ENCODE measurements around the gene CELA2B.
"Not testable (repeated sequence)": the region's sequence is repeated elsewhere in the genome, so short reads cannot be mapped to it uniquely, and the experiment has no call there.

CELA2B gene

DNA sequence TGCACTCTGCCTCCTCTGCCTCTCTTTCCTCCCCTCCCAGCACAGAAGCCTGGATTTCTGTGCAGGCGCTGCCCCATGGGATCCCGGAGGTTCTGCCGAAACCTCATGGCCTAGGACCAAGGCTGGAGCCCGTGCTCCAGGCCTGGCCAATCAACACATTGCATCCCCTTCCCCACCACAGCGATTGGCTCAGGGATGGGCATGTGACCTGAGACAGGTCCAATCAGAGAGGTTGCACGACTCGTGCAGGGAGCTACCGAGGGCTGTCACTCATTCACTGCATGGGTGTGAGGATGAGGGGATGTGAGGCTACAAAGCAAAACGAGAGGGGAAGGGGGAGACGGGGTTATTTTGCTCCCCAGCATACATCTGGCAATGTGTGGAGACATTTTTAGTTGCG, 3.3 kb upstream of the CELA2B start:
- Histone ChIP-seq H3K4me1 (ENCODE audit: insufficient read depth, low read length) (no peaks in the 10 kb centered on the region), H3K27me3 (ENCODE audit: control insufficient read depth in 1 of 2, insufficient read depth in 2 of 2, low read length in 2 of 2) (no peaks in the 10 kb centered on the region), H3K27ac (ENCODE audit: low read depth, low read length) (no peak overlapping the region), H3K9ac (ENCODE audit: low read length) (no peak overlapping the region), H3K36me3 (ENCODE audit: insufficient read depth, low read length) (no peaks in the 10 kb centered on the region), H3K9me3 (ENCODE audit: low read length) (no peaks in the 10 kb centered on the region), H3K4me3 (ENCODE audit: low read depth in 1 of 2, low read length in 2 of 2) (no peak overlapping the region)

DNA sequence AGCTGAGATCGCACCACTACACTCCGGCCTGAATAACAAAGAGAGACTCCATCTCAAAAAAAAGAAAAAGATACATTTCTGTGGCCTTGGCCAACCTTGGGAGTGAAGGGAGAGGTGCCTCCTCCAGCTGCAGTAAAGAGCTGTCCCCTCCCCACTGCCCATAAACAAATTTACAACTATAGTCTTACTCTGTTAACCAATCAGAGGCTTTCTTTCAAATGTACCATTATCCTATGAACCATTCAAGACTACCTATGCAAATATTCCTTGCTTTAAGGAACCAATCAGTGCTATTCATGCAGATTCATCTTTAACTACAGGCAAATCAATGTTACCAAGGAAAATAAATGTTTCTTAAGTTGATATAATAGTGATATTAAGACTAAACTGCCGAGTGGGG, 1.0 kb downstream of the CELA2B start:
- Histone ChIP-seq H3K9me3 (ENCODE audit: low read length) (no peaks in the 10 kb centered on the region), H3K4me1 (ENCODE audit: insufficient read depth, low read length) (no peaks in the 10 kb centered on the region), H3K27me3 (ENCODE audit: control insufficient read depth in 1 of 2, insufficient read depth in 2 of 2, low read length in 2 of 2) (no peaks in the 10 kb centered on the region), H3K4me3 (ENCODE audit: low read depth in 1 of 2, low read length in 2 of 2) (no peak overlapping the region), H3K27ac (ENCODE audit: low read depth, low read length) (no peak overlapping the region), H3K36me3 (ENCODE audit: insufficient read depth, low read length) (no peaks in the 10 kb centered on the region), H3K9ac (ENCODE audit: low read length) (no peak overlapping the region)

DNA sequence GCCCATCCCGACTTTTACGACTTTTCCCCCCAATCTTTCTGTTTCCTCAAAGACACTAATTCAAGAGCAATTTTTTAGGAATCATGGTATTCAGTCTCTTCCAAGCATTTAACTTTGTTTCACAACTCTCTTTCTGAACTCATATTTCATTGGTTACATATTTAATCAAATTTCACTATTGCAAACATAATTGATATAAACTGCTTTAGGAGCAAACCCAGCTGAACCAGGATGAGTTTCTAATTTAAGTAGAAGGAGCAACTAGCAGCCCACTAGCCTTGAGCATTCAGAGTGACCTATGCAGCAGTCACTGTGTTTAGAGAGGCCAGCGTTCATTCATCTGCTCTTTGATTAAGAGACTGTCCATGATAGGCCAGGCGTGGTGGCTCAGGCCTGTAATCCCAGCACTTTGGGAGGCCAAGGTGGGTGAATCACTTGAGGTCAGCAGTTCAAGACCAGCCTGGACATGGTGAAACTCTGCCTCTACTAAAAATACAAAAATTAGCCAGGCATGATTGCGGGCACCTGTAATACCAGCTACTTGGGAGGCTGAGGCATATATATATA, 1.8 kb downstream of the CELA2B start:
- no peaks in the 10 kb centered on the region for H3K4me1 ChIP-seq (ENCODE audit: insufficient read depth, low read length)
- H3K36me3 ChIP-seq (ENCODE audit: insufficient read depth, low read length), result no peaks in the 10 kb centered on the region
- no peaks in the 10 kb centered on the region for H3K9me3 ChIP-seq (ENCODE audit: low read length)
- no peaks in the 10 kb centered on the region for H3K27me3 ChIP-seq (ENCODE audit: control insufficient read depth in 1 of 2, insufficient read depth in 2 of 2, low read length in 2 of 2)
- H3K9ac ChIP-seq (ENCODE audit: low read length), result no peak overlapping the region
- no peak overlapping the region for H3K27ac ChIP-seq (ENCODE audit: low read depth, low read length)
- no peak overlapping the region for H3K4me3 ChIP-seq (ENCODE audit: low read depth in 1 of 2, low read length in 2 of 2)

DNA sequence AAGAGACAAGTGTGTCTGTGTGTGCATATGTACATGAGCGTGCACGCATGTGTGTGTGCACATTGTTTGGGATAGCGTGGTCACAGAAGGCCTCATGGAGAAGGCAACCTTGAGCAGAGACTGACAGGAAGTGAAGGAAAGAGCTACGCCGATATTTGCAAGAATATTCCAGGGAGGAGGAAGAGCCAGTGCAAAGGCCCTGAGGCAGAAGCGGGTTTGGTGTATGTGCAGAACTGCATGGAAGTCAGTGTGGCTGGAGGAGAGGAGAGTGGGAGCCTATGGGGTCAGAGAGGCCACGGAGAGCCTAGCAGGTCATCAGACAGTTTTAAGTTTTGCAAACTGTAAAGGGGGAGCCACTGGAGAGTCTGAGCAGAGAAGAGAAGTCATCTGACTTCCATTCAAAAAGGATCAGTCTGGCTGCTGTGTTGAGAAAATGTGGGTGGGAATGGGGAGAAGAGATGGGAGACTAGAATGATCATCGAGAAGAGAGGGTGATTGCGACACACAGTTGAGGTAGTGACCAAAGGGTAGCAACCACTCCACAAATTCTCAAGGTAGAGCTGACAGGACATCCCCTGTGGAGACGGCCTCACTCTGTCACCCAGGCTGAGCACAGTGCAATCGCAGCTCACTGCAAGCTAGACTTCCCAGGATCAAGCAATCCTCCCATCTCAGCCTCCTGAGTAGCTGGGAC, 3.9 kb downstream of the CELA2B start:
- H3K36me3 ChIP-seq (ENCODE audit: insufficient read depth, low read length), result no peaks in the 10 kb centered on the region
- H3K9me3 ChIP-seq (ENCODE audit: low read length), result no peaks in the 10 kb centered on the region
- no peak overlapping the region for H3K27ac ChIP-seq (ENCODE audit: low read depth, low read length)
- no peak overlapping the region for H3K4me3 ChIP-seq (ENCODE audit: low read depth in 1 of 2, low read length in 2 of 2)
- H3K4me1 ChIP-seq (ENCODE audit: insufficient read depth, low read length), result no peaks in the 10 kb centered on the region
- H3K9ac ChIP-seq (ENCODE audit: low read length), result no peak overlapping the region
- H3K27me3 ChIP-seq (ENCODE audit: control insufficient read depth in 1 of 2, insufficient read depth in 2 of 2, low read length in 2 of 2), result no peaks in the 10 kb centered on the region

- not testable (repeated sequence) for H3K4me3 ChIP-seq (ENCODE audit: low read depth in 1 of 2, low read length in 2 of 2); H3K27ac ChIP-seq (ENCODE audit: low read depth, low read length); H3K4me1 ChIP-seq (ENCODE audit: insufficient read depth, low read length); H3K9me3 ChIP-seq (ENCODE audit: low read length); H3K9ac ChIP-seq (ENCODE audit: low read length); H3K27me3 ChIP-seq (ENCODE audit: control insufficient read depth in 1 of 2, insufficient read depth in 2 of 2, low read length in 2 of 2); H3K36me3 ChIP-seq (ENCODE audit: insufficient read depth, low read length)
These were observed 6.6 kb downstream of the CELA2B start for GRCh38 chr1:15482455-15482854.

- not testable (repeated sequence) for H3K27ac ChIP-seq (ENCODE audit: low read depth, low read length); H3K27me3 ChIP-seq (ENCODE audit: control insufficient read depth in 1 of 2, insufficient read depth in 2 of 2, low read length in 2 of 2); H3K9me3 ChIP-seq (ENCODE audit: low read length); H3K4me3 ChIP-seq (ENCODE audit: low read depth in 1 of 2, low read length in 2 of 2); H3K9ac ChIP-seq (ENCODE audit: low read length); H3K36me3 ChIP-seq (ENCODE audit: insufficient read depth, low read length); H3K4me1 ChIP-seq (ENCODE audit: insufficient read depth, low read length)
These were observed 7.2 kb downstream of the CELA2B start for GRCh38 chr1:15482983-15483543.

- Histone ChIP-seq H3K4me1 (ENCODE audit: insufficient read depth, low read length) (no peaks in the 10 kb centered on the region), H3K36me3 (ENCODE audit: insufficient read depth, low read length) (no peaks in the 10 kb centered on the region), H3K9ac (ENCODE audit: low read length) (no peak overlapping the region), H3K27ac (ENCODE audit: low read depth, low read length) (no peak overlapping the region), H3K9me3 (ENCODE audit: low read length) (no peaks in the 10 kb centered on the region), H3K27me3 (ENCODE audit: control insufficient read depth in 1 of 2, insufficient read depth in 2 of 2, low read length in 2 of 2) (no peaks in the 10 kb centered on the region), H3K4me3 (ENCODE audit: low read depth in 1 of 2, low read length in 2 of 2) (no peak overlapping the region)
These were observed 8.1 kb downstream of the CELA2B start for GRCh38 chr1:15483971-15484370.

DNA sequence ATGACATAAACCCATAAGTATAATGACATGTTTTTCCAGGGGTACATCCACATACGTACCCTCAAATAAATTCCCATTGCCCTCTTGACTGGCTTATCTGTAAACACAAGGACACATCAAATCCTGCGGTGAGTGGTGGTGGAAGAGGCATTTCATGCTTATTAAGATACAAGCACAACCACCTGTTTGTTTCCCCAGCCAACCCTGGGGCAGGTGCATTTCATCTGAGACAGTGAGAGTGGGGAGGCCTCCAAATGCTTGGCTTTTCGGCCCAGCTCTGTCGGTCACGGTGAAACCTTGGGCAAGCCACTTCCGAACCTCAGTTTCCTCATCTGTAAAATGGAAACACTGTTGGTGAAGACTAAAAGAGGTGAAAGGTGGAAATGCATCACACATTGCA, 8.5 kb downstream of the CELA2B start:
- H3K9me3 ChIP-seq (ENCODE audit: low read length); H3K9ac ChIP-seq (ENCODE audit: low read length); H3K4me3 ChIP-seq (ENCODE audit: low read depth in 1 of 2, low read length in 2 of 2); H3K27ac ChIP-seq (ENCODE audit: low read depth, low read length); H3K27me3 ChIP-seq (ENCODE audit: control insufficient read depth in 1 of 2, insufficient read depth in 2 of 2, low read length in 2 of 2); H3K4me1 ChIP-seq (ENCODE audit: insufficient read depth, low read length); H3K36me3 ChIP-seq (ENCODE audit: insufficient read depth, low read length): not testable (repeated sequence)

- H3K27ac ChIP-seq (ENCODE audit: low read depth, low read length), result no peak overlapping the region
- no peaks in the 10 kb centered on the region for H3K4me1 ChIP-seq (ENCODE audit: insufficient read depth, low read length)
- H3K4me3 ChIP-seq (ENCODE audit: low read depth in 1 of 2, low read length in 2 of 2), result no peak overlapping the region
- no peaks in the 10 kb centered on the region for H3K9me3 ChIP-seq (ENCODE audit: low read length)
- no peaks in the 10 kb centered on the region for H3K36me3 ChIP-seq (ENCODE audit: insufficient read depth, low read length)
- no peak overlapping the region for H3K9ac ChIP-seq (ENCODE audit: low read length)
- H3K27me3 ChIP-seq (ENCODE audit: control insufficient read depth in 1 of 2, insufficient read depth in 2 of 2, low read length in 2 of 2), result no peaks in the 10 kb centered on the region
These were observed 9.7 kb downstream of the CELA2B start for GRCh38 chr1:15485636-15486035.

GRCh38 chr1:15486844-15487610, 11.1 kb downstream of the CELA2B start:
- H3K27ac ChIP-seq (ENCODE audit: low read depth, low read length); H3K36me3 ChIP-seq (ENCODE audit: insufficient read depth, low read length): not testable (repeated sequence)

DNA sequence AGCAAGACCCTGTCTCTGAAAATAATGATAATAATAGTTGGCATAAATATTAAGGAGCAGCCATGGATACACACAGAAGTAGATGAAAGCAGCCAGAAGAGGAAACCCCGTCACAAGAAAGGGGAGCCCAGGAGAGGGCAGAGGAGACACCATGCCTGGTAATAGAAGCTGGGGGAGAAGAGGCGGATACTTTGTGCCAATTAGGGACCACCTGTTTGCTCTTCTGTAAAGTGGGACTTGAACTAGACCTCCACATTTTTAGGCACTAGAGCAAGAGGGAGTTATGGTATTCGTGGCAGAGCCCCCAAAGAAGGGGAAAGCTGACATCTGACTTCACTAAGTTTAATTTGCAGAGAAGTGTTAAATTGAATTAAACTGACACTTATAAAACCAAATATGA, 12.5 kb downstream of the CELA2B start:
- no peak overlapping the region for H3K27ac ChIP-seq (ENCODE audit: low read depth, low read length)
- H3K4me1 ChIP-seq (ENCODE audit: insufficient read depth, low read length), result no peaks in the 10 kb centered on the region
- no peak overlapping the region for H3K4me3 ChIP-seq (ENCODE audit: low read depth in 1 of 2, low read length in 2 of 2)
- no peaks in the 10 kb centered on the region for H3K9me3 ChIP-seq (ENCODE audit: low read length)
- no peak overlapping the region for H3K9ac ChIP-seq (ENCODE audit: low read length)
- H3K36me3 ChIP-seq (ENCODE audit: insufficient read depth, low read length), result peaks cover 4% of the 10 kb centered on the region
- no peaks in the 10 kb centered on the region for H3K27me3 ChIP-seq (ENCODE audit: control insufficient read depth in 1 of 2, insufficient read depth in 2 of 2, low read length in 2 of 2)

More at GRCh38 chr1:15486844-15487610, 11.1 kb downstream of the CELA2B start:
- H3K9me3 ChIP-seq (ENCODE audit: low read length); H3K9ac ChIP-seq (ENCODE audit: low read length); H3K27me3 ChIP-seq (ENCODE audit: control insufficient read depth in 1 of 2, insufficient read depth in 2 of 2, low read length in 2 of 2); H3K4me1 ChIP-seq (ENCODE audit: insufficient read depth, low read length); H3K4me3 ChIP-seq (ENCODE audit: low read depth in 1 of 2, low read length in 2 of 2): not testable (repeated sequence)
